HepG2 (cell line): ENCODE data around the gene VSX1. TPM values are rescaled to one million over a fixed set of nuclear protein-coding genes. Genes with fewer than 3 reads are reported as not detected.

Experiments
- KDM5A ChIP-seq: fragments of 200-600 bp; sonication (generic); IDR thresholded peaks from 2 replicates; pipeline ENCODE4 v1.7.0; 2018; ENCODE audit warnings: antibody characterized with exemption, mild to moderate bottlenecking, low read length, borderline replicate concordance
- SRF ChIP-seq: IDR thresholded peaks from 2 replicates; pipeline ENCODE4 v1.6.1; 2011; ENCODE audit warnings: mild to moderate bottlenecking, low read depth, low read length, moderate library complexity
- YY1 ChIP-seq: IDR thresholded peaks from 2 replicates; pipeline ENCODE4 v1.6.1; 2011; ENCODE audit warnings: low read length, low read depth, moderate library complexity, mild to moderate bottlenecking; ENCODE audit not compliant: insufficient read depth, insufficient replicate concordance
- polyA plus RNA-seq, 8 experiments: library from polyadenylated mRNA; depleted of rRNA in 3 of 8; stranded (reverse) in 7 of 8; unstranded in 1 of 8; fragments of >200 nt; fragmentation: Illumina TruSeq in 4 of 8; extraction: Trizol in 4 of 8; gene quantifications; 2 replicates each; pipeline versions ENCODE4 v1.2.1 to v1.2.3, GENCODE V29; 2011 to 2016; ENCODE audit warnings: low read depth in 4 of 8, missing spikeins in 1 of 8, mixed read lengths in 1 of 8; ENCODE audit not compliant: insufficient read depth in 1 of 8
- total RNA-seq, 5 experiments: library from RNA; depleted of rRNA; stranded (reverse); fragments of >200 nt; fragmentation: Illumina TruSeq; extraction: Trizol; gene quantifications; 2 replicates each; pipeline ENCODE4 v1.2.3, GENCODE V29; 2016; ENCODE audit warnings: low read depth in 1 of 5
- TF ChIP-seq, protein P1 (sequence below): sonication (generic); formaldehyde crosslinking; IDR thresholded peaks from 2 replicates; pipeline ENCODE4 v1.5.1; 2020; ENCODE audit warnings: missing genetic modification reagents, mild to moderate bottlenecking, borderline replicate concordance
- TF ChIP-seq, protein P2 (sequence below): sonication (generic); formaldehyde crosslinking; IDR thresholded peaks from 2 replicates; pipeline ENCODE4 v1.4.0; 2020; ENCODE audit warnings: missing genetic modification reagents, borderline replicate concordance

The VSX1 gene
- total and polyA plus RNA-seq, 2 of the 13 experiments (the other 11 are each of a cell fraction or from before 2014, with no cell fraction given) = 0.04 TPM; not detected in 1

DNA sequence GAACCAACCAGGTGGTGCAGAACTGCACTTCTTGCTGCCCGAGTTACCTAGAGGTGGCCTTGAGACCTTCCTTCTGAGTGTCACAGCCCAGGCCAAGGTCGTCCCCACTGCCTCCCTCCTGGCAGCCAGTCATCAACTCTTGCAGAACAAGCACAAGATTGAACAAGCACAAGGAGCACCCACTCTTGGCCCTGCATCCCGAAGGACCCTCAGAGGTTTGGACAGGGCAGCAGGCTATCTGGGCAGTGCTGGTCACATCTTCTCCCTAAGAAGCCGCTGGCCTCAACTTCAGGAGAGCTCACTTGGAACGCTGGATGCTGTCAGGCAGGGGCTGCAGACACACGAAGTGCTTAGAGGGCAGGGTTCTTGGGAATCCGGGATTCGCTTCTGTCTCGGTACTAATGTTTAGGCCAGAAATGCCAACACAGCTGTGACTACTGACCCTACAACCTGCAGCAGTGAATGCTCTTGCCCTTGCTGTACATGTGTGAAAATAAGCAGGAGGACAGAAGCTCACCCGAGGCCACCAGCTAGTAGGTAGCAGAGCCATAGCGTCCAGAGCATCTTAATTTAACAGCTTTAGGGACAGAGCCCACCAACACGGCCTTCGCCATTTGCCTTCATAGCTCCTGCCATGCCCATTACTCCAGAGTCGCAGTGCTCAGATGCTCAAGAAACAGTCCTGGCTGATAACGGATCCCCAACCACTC lies 20.0 kb downstream of the VSX1 start (continued):
- TF ChIP-seq, protein P1, sequence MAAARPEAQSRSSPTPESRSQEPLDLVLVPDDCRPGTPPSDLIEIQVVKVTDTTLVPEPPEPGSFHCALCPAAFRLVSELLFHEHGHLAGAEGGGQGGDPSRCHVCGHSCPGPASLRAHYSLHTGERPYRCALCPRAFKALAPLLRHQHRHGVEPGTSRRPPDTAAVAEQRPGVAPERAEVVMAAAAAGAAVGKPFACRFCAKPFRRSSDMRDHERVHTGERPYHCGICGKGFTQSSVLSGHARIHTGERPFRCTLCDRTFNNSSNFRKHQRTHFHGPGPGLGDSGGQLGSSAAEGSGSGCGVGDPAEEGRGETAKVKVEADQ (CRISPR knock-in tag) = no peak
- TF ChIP-seq SRF = no peak
- TF ChIP-seq, protein P2, sequence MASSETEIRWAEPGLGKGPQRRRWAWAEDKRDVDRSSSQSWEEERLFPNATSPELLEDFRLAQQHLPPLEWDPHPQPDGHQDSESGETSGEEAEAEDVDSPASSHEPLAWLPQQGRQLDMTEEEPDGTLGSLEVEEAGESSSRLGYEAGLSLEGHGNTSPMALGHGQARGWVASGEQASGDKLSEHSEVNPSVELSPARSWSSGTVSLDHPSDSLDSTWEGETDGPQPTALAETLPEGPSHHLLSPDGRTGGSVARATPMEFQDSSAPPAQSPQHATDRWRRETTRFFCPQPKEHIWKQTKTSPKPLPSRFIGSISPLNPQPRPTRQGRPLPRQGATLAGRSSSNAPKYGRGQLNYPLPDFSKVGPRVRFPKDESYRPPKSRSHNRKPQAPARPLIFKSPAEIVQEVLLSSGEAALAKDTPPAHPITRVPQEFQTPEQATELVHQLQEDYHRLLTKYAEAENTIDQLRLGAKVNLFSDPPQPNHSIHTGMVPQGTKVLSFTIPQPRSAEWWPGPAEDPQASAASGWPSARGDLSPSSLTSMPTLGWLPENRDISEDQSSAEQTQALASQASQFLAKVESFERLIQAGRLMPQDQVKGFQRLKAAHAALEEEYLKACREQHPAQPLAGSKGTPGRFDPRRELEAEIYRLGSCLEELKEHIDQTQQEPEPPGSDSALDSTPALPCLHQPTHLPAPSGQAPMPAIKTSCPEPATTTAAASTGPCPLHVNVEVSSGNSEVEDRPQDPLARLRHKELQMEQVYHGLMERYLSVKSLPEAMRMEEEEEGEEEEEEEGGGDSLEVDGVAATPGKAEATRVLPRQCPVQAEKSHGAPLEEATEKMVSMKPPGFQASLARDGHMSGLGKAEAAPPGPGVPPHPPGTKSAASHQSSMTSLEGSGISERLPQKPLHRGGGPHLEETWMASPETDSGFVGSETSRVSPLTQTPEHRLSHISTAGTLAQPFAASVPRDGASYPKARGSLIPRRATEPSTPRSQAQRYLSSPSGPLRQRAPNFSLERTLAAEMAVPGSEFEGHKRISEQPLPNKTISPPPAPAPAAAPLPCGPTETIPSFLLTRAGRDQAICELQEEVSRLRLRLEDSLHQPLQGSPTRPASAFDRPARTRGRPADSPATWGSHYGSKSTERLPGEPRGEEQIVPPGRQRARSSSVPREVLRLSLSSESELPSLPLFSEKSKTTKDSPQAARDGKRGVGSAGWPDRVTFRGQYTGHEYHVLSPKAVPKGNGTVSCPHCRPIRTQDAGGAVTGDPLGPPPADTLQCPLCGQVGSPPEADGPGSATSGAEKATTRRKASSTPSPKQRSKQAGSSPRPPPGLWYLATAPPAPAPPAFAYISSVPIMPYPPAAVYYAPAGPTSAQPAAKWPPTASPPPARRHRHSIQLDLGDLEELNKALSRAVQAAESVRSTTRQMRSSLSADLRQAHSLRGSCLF = no peak
- no peak for TF ChIP-seq YY1
- TF ChIP-seq KDM5A = no peak
